Transverse colon (tissue), 3 donors: Measurements from ENCODE around the gene KIAA1328.

Source experiments
- CTCF ChIP-seq, 5 experiments: fragments of 200-600 bp in 3 of 5; fragments of 450-650 bp in 2 of 5; sonication (generic) in 3 of 5; IDR thresholded peaks; 1 replicate in 2 of 5; 2 replicates in 3 of 5; pipeline ENCODE4 v1.5.1; 2016 to 2017; ENCODE audit warnings: antibody characterized with exemption in 5 of 5, inconsistent platforms in 3 of 5, mild to moderate bottlenecking in 2 of 5, moderate library complexity in 1 of 5
- POLR2A ChIP-seq: fragments of 450-650 bp; IDR thresholded peaks from one replicate; pipeline ENCODE4 v1.6.1; 2016; ENCODE audit warnings: antibody characterized with exemption, mild to moderate bottlenecking, moderate library complexity

DNA sequence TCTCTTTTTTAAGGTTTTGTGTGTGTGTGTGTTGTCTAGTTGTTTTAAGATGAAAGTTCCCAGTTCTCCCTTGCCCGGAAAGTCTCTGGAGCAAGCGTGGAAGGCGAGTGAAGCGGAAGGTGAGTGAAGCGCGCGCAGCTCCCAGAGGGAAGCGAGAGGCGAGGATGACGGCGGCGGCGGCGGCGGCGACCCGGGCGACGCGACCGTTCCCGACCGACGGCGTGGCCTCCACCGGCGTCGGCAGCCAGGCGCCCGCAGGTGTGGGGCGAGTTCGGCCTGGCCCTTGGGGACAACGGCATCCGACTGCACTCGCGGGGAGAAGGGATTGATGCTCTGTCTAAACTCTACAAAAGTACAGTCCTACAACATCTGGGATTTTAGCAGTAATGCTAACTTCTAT is 414.8 kb downstream of the KIAA1328 start:
- TF ChIP-seq CTCF (IDR thresholded peaks at IDR 0.05) (no peak), POLR2A (no peak)
